ENCODE data around the gene NREP. TPM values are rescaled to one million over a fixed set of nuclear protein-coding genes. Genes with fewer than 3 reads are reported as not detected.
A peak's percentile ranks its signal among the peaks of the same experiment; 100 is the strongest.

The NREP gene
- total and polyA plus RNA-seq, 10 of the 15 experiments (the other 5 are each of a cell fraction or from before 2014, with no cell fraction given), result 20.6 to 117 (median 32.2) TPM

GRCh38 chr5:111757355-111758283, 625 bp upstream of the NREP start:
- in situ Hi-C loops (cut with MboI) (no loop called here), intact Hi-C loops (cut with micrococcal nuclease; ENCODE audit: unreplicated experiment) (loop anchor here (1.0 to 10.0 kb wide), 3 partner anchors 207 to 389 kb away; no protein-coding TSS in a partner anchor)
- ChIA-PET POLR2A (interaction anchor here (0.6 to 2.4 kb wide), 3 partner anchors 14 to 214 kb away, joined by 4 to 11 read pairs (median 4); no protein-coding TSS in a partner anchor), CTCF (interaction anchor here (0.6 to 4.0 kb wide), 11 partner anchors 8 to 403 kb away, joined by 3 to 18 read pairs (median 3); no protein-coding TSS in a partner anchor), SMC1A (ENCODE audit: uncharacterized antibody, unreplicated experiment) (interaction anchor here (0.7 to 3.3 kb wide), 16 partner anchors 9 to 388 kb away, joined by 3 to 18 read pairs (median 4); no protein-coding TSS in a partner anchor), RAD21 (ENCODE audit: unreplicated experiment) (interaction anchor here (0.6 to 4.7 kb wide), 24 partner anchors 7 to 1005 kb away, joined by 3 to 24 read pairs (median 3); no protein-coding TSS in a partner anchor)
- Histone ChIP-seq H3K79me2 (ENCODE audit: control insufficient read depth, insufficient read depth, low read length) (peaks cover 11% of the 10 kb centered on the region), H4K20me1 (ENCODE audit: control insufficient read depth, insufficient read depth) (no peaks in the 10 kb centered on the region), H3K9ac (ENCODE audit: control insufficient read depth, insufficient read depth, low read length) (peak overlapping the region; percentile 87), H3K9me3 (replicated peaks; ENCODE audit: control insufficient read depth, insufficient read depth, low read length) (no peaks in the 10 kb centered on the region), H3K27me3 (replicated peaks in 1 of 2; ENCODE audit: control insufficient read depth in 2 of 2, insufficient read depth in 2 of 2, low read length in 1 of 2) (no peaks in the 10 kb centered on the region), H3K4me3 (peak overlapping the region; percentile 68), H2AFZ (ENCODE audit: control insufficient read depth, low read depth, low read length) (peak overlapping the region; percentile 92), H3K4me2 (ENCODE audit: control insufficient read depth, insufficient read depth) (peak overlapping the region; percentile 56), H3K27ac (ENCODE audit: control insufficient read depth, insufficient read depth) (peak overlapping the region; percentile 88), H3K36me3 (ENCODE audit: control insufficient read depth in 2 of 2, insufficient read depth in 2 of 2, low read length in 1 of 2) (no peaks in the 10 kb centered on the region), H3K4me1 (ENCODE audit: control insufficient read depth, insufficient read depth, low read length) (peaks cover 9% of the 10 kb centered on the region; the same call in 1 of the 2 replicates)
- peak; percentile 66 for DNase-seq (ENCODE audit: low read depth, low spot score)
- BruUV-seq (replicated peaks), result no TSS peak
- under 1% methylated on average over 66 of the region's 98 CpGs for WGBS (ENCODE audit: insufficient coverage, insufficient replicate concordance, low lambda C conversion rate, missing lambda C conversion rate)
- peak; percentile 85 for ATAC-seq
- peak; percentile 31 for FAIRE-seq
- TF ChIP-seq EED (IDR thresholded peaks at IDR 0.05; ENCODE audit: low read depth) (peak; percentile 84), HDAC2 (IDR thresholded peaks at IDR 0.05) (no peak), PML (IDR thresholded peaks at IDR 0.05; ENCODE audit: low read length) (peak; percentile 84; the same call in 1 of the 2 replicates), MTA2 (IDR thresholded peaks at IDR 0.05; ENCODE audit: low read depth) (no peak; the same call in 1 of the 2 replicates), IKZF1 (conservative IDR thresholded peaks at IDR 0.05) (peak; percentile 93), SPI1 (IDR thresholded peaks at IDR 0.05; ENCODE audit: borderline replicate concordance, insufficient read depth, low read depth, low read length) (no peak), WRNIP1 (IDR thresholded peaks at IDR 0.05; ENCODE audit: borderline replicate concordance, low read depth, low read length) (no peak), RUNX3 (IDR thresholded peaks at IDR 0.05; ENCODE audit: low read length) (peak; percentile 59), SRF (IDR thresholded peaks at IDR 0.05; ENCODE audit: low read depth in 2 of 2, low read length in 2 of 2) (peak; percentile 34 to 73; a peak in 1 of 4 replicates), FOXM1 (IDR thresholded peaks at IDR 0.05; ENCODE audit: low read depth, low read length) (peak; percentile 26; the same call in 1 of the 2 replicates)
- TF ChIP-seq, protein P1, sequence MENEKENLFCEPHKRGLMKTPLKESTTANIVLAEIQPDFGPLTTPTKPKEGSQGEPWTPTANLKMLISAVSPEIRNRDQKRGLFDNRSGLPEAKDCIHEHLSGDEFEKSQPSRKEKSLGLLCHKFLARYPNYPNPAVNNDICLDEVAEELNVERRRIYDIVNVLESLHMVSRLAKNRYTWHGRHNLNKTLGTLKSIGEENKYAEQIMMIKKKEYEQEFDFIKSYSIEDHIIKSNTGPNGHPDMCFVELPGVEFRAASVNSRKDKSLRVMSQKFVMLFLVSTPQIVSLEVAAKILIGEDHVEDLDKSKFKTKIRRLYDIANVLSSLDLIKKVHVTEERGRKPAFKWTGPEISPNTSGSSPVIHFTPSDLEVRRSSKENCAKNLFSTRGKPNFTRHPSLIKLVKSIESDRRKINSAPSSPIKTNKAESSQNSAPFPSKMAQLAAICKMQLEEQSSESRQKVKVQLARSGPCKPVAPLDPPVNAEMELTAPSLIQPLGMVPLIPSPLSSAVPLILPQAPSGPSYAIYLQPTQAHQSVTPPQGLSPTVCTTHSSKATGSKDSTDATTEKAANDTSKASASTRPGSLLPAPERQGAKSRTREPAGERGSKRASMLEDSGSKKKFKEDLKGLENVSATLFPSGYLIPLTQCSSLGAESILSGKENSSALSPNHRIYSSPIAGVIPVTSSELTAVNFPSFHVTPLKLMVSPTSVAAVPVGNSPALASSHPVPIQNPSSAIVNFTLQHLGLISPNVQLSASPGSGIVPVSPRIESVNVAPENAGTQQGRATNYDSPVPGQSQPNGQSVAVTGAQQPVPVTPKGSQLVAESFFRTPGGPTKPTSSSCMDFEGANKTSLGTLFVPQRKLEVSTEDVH (IDR thresholded peaks at IDR 0.05; ENCODE audit: low read depth, partially characterized antibody), result peak; percentile 31
- TF ChIP-seq, protein P2, sequence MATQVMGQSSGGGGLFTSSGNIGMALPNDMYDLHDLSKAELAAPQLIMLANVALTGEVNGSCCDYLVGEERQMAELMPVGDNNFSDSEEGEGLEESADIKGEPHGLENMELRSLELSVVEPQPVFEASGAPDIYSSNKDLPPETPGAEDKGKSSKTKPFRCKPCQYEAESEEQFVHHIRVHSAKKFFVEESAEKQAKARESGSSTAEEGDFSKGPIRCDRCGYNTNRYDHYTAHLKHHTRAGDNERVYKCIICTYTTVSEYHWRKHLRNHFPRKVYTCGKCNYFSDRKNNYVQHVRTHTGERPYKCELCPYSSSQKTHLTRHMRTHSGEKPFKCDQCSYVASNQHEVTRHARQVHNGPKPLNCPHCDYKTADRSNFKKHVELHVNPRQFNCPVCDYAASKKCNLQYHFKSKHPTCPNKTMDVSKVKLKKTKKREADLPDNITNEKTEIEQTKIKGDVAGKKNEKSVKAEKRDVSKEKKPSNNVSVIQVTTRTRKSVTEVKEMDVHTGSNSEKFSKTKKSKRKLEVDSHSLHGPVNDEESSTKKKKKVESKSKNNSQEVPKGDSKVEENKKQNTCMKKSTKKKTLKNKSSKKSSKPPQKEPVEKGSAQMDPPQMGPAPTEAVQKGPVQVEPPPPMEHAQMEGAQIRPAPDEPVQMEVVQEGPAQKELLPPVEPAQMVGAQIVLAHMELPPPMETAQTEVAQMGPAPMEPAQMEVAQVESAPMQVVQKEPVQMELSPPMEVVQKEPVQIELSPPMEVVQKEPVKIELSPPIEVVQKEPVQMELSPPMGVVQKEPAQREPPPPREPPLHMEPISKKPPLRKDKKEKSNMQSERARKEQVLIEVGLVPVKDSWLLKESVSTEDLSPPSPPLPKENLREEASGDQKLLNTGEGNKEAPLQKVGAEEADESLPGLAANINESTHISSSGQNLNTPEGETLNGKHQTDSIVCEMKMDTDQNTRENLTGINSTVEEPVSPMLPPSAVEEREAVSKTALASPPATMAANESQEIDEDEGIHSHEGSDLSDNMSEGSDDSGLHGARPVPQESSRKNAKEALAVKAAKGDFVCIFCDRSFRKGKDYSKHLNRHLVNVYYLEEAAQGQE (IDR thresholded peaks at IDR 0.05; ENCODE audit: low read depth, low read length), result 0 out of 2 replicates have a peak, but pooled peaks have one; percentile 4
- TF ChIP-seq, protein P3, sequence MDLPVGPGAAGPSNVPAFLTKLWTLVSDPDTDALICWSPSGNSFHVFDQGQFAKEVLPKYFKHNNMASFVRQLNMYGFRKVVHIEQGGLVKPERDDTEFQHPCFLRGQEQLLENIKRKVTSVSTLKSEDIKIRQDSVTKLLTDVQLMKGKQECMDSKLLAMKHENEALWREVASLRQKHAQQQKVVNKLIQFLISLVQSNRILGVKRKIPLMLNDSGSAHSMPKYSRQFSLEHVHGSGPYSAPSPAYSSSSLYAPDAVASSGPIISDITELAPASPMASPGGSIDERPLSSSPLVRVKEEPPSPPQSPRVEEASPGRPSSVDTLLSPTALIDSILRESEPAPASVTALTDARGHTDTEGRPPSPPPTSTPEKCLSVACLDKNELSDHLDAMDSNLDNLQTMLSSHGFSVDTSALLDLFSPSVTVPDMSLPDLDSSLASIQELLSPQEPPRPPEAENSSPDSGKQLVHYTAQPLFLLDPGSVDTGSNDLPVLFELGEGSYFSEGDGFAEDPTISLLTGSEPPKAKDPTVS (IDR thresholded peaks at IDR 0.05; ENCODE audit: low read depth, low read length), result no peak

All from GM12878 (cell line).